ENCODE data around the gene COPRS.

The COPRS gene, protein sequence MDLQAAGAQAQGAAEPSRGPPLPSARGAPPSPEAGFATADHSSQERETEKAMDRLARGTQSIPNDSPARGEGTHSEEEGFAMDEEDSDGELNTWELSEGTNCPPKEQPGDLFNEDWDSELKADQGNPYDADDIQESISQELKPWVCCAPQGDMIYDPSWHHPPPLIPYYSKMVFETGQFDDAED

DNA sequence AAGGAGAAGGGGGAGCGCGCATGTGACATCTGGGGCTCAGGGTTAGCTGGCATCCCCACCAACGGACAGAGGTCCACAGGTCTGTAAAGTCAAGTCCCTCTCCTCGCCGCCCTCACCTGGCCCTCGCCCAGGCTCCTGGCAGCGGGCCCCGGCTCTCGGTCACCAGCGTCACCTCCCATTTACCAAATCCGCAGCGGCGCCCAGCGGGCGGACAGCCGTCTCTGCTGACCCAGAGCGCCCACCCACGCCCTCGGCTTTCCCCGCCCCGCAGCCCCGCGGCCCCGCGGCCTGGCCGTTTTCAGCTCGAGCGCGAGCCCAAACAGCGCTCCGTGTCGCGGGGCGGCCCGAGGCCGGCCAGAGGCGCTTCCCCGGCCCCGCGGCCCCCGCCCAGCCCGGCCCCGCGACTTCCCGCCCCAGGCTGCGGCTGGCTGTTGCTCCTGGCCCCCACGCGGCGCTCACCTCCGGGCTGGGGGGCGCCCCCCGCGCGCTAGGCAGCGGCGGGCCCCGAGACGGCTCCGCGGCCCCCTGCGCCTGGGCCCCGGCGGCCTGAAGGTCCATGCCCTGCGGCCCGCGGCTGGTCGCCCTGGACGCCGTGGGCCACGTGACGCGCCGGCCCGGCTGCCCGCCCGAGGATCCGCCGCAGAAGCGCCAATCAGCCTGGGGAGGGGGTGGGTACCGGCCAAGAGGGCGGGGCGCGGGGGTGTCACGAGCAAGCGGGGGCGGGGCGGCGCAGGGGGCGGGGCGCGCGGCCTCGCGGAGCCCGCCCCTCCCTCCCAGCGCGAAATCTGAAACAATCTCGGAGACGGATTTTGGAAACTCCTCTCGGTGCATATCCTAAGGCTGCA lies at the start of gene COPRS:
Gene COPRS, minus strand, starts transcription at position 603 of the 845 bp plus-strand sequence. Its CDS starts 45 bp downstream, at position 558.
- DNase-seq (ENCODE audit: low spot score), result peak; percentile 88

- no peak for DNase-seq (ENCODE audit: low spot score)
Measured at GRCh38 chr17:31908386-31908785, 49.3 kb upstream of the COPRS start.

- no peak for DNase-seq (ENCODE audit: low spot score)
Measured at GRCh38 chr17:31907342-31907962, 48.4 kb upstream of the COPRS start.

- no peak for DNase-seq (ENCODE audit: low spot score)
Measured at GRCh38 chr17:31903401-31903800, 44.4 kb upstream of the COPRS start.

GRCh38 chr17:31902693-31903092 lies 43.6 kb upstream of the COPRS start:
- DNase-seq (ENCODE audit: low spot score), result no peak

GRCh38 chr17:31900877-31901276 lies 41.8 kb upstream of the COPRS start:
- DNase-seq (ENCODE audit: low spot score), result no peak

DNA sequence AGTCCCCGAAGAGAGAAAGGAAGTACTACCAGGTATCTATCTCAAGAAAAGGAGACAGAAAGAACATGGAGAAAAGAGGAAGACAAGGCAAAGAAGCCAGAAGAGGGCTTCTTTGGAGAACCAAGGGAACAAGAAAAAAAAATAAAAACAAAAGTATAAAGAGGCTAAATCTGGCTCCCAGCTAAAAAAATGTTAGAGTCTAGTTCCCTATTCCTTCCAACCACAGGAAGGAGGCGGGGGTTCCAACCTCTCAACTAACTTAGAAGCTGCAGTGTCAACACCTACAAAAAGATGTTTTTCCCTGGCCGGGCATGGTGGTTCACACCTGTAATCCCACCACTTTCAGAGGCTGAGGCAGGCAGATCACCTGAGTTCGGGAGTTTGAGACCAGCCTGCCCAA lies 29.1 kb upstream of the COPRS start:
- DNase-seq (ENCODE audit: low spot score), result no peak

GRCh38 chr17:31882571-31882970 lies 23.5 kb upstream of the COPRS start:
- no peak for DNase-seq (ENCODE audit: low spot score)

- DNase-seq (ENCODE audit: low spot score), result no peak
Measured at GRCh38 chr17:31880311-31880710, 21.3 kb upstream of the COPRS start.

- no peak for DNase-seq (ENCODE audit: low spot score)
Measured at GRCh38 chr17:31878703-31879073, 19.6 kb upstream of the COPRS start.

GRCh38 chr17:31877911-31878702 lies 19.1 kb upstream of the COPRS start:
- no peak for DNase-seq (ENCODE audit: low spot score)

DNA sequence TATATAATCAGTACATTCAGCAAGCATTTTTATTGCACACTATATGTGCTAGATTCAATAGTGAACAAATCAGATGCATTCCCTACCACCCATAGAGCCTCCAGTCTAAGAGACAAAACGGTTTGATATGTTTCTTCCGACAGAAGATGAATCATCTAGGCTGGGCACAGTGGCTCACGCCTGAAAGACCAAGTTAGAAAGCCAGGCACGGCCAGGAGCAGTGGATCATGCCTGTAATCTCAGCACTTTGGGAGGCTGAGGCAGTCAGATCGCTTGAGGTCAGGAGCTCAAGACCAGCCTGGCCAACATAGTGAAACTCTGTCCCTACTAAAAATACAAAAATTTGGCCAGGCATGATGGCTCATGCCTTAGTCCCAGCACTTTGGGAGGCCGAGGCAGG lies 18.3 kb upstream of the COPRS start:
- no peak for DNase-seq (ENCODE audit: low spot score)

GRCh38 chr17:31875081-31875480 lies 16.0 kb upstream of the COPRS start:
- DNase-seq (ENCODE audit: low spot score), result no peak

GRCh38 chr17:31869797-31870568 lies 10.9 kb upstream of the COPRS start:
- no peak for DNase-seq (ENCODE audit: low spot score)

GRCh38 chr17:31869031-31869430 lies 10.0 kb upstream of the COPRS start:
- DNase-seq (ENCODE audit: low spot score), result no peak

- DNase-seq (ENCODE audit: low spot score), result no peak
Measured at GRCh38 chr17:31859487-31860008, 504 bp upstream of the COPRS start.

DNA sequence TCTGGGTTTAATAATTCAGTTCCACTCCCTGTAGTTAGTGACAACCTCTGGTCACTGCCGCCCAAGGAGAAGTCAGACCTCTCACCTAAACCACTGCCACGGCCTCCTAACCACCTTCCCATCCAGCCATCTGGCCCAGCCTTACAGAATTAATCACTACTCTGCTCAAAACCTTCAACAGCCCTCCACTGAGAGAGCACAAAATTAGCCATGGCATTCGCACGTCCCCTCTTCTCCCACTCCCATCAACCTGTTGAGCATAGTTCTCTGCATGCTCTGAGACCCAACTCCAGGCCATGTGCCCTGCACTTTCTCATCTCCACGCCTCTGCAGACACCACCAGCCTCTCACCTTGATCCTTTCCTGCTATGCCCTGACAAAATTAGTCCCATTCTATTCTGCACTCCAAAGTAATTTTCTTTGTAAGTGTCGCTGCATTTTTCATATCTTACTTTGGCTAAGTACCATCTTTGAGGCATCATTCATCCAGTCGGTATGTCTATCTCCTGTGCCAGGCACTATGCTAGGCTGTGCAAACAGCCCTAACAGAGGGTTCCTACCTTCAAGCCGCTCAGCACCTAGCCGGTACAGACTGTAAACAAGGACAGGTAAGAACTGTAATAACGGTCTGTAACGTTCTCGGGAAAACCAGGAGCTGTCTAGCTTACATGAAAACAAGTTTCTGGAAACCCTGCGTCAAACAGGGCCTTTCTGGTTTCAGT lies 963 bp downstream of the COPRS start:
- DNase-seq (ENCODE audit: low spot score), result no peak

DNA sequence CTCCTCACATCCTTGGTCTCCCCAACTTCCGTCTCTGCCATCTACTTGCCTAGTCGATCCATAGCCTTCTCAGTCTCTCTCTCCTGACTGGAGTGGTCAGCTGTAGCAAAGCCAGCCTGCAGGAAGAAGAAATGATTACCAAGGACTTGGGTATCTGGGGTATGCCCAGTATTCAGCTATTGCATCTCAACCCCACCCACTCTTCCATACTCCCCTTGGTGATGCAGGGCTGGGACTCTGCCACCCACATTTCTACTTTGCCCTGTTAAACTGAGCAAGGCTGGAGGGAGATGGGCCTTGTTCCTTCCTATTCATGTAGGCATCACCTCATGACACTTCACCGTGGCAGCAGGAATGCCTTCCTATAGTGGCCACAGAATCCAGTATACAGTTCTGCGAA lies 2.3 kb downstream of the COPRS start:
- no peak for DNase-seq (ENCODE audit: low spot score)

DNA sequence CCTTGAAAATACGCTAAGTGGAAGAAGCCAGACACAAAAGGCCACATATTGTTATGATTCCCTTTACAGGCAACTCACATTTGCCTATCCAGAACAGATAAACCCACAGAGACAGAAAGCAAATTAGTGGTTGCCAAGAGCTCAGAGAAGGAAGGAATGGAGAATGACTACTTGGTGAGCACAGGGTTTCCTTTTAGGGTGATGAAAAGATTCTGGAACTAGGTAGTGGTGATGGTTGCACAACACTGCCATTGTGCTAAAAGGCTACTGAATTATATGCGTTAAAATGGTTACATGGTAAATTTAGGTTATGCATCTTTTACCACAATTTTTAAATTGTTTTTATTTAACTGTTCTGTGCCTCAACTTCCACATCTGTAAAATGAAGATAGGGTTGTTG lies 4.4 kb downstream of the COPRS start:
- DNase-seq (ENCODE audit: low spot score), result no peak

DNA sequence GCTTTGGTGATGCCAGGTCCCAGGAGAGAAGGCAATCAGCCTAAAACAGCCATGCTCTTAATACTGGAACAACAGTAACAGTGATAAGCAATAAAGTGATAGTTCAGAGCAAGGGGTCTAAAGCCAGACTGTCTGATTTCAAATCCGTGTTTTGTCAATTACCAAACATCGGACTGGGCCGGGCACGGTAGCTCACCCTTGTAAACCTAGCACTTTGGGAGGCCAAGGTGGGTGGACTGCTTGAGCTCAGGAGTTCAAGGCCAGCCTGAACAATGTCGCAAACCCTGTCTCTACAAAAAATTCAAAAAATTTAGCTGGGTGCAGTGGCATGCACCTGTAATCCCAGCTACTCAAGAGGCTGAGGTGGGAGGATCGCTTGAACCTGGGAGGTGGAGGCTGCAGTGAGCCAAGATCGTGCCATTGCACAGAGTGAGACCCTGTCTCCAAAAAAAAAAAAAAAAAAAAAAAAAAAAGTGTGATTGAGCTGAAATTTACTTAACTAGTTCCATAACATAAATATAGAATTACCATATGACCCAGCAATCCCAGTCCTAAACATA lies 5.1 kb downstream of the COPRS start:
- no peak for DNase-seq (ENCODE audit: low spot score)

Measured in HuH-7 (cell line).